Measurements from ENCODE around the gene ORAI3.

The ORAI3 gene

DNA sequence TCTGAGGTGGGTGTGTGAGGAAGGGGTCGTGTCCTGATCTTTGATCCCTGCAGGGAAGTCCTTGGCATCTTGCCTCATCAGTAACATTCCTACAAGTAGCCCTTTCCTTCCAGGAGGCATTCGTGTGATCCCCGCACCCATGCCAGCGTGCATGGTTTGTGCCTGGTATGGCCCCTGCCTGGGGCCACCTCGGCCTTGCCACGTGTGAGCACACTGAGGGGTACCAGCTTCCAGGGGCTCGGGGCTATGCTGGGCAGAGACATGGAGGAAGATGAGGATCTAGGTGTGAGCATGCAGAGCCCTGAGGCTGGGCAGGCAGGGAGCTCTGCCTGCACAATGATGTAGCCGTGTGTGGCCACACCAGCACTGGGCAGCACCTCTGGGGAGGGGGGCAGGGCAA lies 42.2 kb downstream of the ORAI3 start:
- no peak for DNase-seq
- TF ChIP-seq POLR2A (IDR thresholded peaks at IDR 0.05; ENCODE audit: low read length), result no peak
- TF ChIP-seq GATA1 (IDR thresholded peaks at IDR 0.05; ENCODE audit: low read depth, low read length), result no peak

DNA sequence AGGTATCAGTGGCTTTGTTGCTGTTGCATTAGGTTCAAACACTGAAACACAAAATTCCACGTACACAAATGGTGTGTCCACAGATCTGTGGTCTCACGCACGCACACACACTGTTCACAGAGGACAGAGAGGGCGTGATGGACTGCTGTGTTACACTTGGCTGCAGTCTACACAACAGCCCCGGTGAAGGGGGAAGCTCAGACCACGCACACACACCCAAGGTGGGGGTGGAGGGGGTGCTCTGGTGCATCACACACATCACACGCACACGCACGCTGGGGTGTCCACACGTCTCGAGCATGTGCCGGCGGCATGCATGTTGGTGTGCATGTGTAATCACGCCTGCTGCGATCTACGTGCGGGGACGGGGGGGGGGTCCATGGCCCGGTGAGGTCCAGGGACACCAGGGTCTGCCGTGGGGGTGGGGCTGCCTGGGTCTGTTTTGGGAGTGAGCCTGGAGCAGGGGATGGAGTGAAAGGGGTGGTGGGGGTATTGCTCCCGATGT lies 43.5 kb downstream of the ORAI3 start:
- no peak for TF ChIP-seq GATA1 (IDR thresholded peaks at IDR 0.05; ENCODE audit: low read depth, low read length)
- no peak for TF ChIP-seq POLR2A (IDR thresholded peaks at IDR 0.05; ENCODE audit: low read length)
- no peak for DNase-seq

DNA sequence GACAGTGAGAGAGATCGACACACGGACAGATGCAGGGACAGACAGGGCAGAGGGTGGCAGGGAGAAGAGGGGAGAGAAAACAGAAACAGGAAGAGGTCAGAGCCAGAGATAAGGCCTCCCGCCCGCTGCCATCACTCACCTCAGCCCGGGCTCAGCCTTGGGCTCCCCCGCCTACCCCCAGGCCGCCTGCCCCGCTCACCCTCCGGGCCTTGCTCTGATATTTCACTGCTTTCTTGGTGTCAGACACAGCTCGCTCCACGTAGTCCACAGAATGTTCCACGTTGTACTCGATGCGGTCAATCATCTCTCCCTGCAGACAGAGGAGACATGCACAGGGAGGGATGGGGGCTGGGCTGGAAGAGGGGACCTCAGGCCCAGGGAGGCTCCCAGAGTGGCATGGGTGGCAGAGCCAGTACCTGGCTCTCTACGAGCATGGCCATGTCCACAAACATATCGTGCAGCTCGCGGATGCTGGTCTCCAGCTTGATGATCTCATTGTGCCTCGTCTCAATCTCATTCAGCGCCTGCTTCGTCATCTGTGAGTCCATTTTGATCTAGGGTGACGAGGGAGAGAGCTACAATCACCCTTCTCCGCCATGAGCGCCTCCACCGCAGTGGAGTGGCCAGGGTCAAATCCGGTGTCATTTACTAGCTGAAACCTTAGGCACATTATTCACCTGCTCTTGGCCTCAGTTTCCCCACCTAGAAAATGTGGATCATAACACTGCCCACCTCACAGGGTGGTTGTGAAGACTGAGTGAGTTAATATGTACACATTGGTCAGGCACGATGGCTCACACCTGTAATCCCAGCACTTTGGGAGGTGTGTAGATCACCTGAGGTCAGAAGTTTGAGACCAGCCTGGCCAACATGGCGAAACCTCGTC lies 44.3 kb downstream of the ORAI3 start:
- no peak for TF ChIP-seq GATA1 (IDR thresholded peaks at IDR 0.05; ENCODE audit: low read depth, low read length)
- TF ChIP-seq POLR2A (IDR thresholded peaks at IDR 0.05; ENCODE audit: low read length), result no peak

DNA sequence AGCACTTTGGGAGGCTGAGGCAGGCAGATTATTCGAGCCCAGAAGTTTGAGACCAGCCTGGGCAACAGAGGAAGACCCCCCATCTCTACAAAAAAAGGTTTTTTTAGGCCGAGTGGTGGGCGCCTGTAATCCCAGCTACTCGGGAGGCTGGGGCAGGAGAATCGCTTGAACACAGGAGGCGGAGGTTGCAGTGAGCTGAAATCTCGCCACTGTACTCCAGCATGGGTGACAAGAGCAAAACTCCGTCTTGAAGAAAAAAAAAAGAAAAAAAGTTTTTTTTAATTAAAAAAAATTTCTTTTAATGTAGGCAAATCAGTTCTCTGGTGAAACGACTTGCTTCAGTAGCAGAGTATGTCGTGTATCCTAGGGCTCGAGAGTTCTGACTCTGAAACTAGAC lies 47.1 kb downstream of the ORAI3 start:
- no peak for DNase-seq

More for the DNA sequence above, 44.3 kb downstream of the ORAI3 start:
- DNase-seq, result no peak

DNA sequence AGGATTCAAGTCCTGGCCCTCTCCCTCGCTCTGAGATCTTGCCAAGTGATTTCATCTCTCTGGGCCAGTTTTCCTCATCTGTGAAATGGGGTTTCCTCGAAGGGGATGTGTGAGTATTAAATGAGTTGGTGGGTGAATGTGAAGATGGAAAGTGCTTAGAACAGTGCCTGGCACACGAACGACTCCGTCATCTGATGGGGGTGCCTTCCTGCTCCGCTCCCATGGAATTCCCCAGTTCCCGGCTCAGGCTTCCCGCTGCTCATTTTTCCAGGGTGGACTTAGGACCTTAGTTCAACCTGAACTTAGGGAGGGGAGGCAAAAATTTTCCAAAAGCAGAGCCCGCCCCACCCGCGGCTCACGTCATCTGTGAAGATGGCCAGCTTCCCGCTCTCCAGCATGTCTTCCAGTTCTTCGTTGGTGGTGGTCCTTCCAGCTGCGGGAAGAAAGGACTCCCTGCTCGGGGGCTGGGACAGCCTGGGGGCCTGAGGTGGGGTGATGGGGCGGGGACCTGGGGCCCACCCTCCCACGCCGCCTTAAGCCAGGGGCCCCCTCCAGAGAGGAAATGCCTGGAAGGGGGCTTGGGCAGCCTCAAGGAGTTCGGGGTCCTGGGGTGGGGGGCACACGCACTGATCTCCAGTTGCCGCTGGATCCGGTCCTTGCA lies 47.6 kb downstream of the ORAI3 start:
- TF ChIP-seq POLR2A (IDR thresholded peaks at IDR 0.05; ENCODE audit: low read length) (no peak), GATA1 (IDR thresholded peaks at IDR 0.05; ENCODE audit: low read depth, low read length) (no peak)
- DNase-seq, result no peak

More for the DNA sequence above, 47.1 kb downstream of the ORAI3 start:
- TF ChIP-seq GATA1 (IDR thresholded peaks at IDR 0.05; ENCODE audit: low read depth, low read length) (no peak), POLR2A (IDR thresholded peaks at IDR 0.05; ENCODE audit: low read length) (no peak)

DNA sequence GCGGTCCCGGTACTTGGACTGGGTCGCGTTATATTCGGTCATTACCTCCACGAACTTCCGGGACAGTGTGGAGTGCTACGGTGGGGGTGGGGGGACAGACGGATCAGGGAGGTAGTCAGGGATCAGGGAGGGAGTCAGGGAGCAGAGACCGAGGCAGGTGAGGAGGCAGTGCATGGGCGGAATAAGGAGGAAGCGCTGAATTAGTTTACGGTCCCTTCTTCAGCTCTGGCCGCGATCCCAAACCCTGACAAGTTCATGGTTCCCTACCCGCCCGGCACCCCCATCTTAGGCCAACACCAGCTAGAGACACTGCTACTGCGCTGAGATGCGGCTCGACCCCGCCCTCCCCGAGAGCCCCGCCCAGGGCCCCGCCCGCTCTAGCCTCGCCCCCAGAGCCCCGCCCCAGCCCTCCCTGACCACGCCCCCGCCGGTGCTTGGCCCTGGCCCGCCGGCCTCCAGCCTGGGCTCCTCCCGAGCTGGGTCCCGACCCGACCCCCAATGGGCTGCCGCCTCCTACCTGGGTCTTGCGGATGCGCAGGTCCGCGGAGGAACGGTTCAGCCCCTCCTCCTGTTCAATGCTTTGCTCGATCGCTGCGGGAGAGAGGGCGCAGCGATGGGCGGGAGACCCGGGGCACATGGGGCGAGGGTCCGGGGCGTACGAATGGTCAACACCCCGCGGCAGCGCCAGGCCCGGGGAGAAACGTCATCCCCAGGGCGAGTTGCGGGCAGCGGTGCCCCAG lies 48.3 kb downstream of the ORAI3 start:
- DNase-seq, result peak; percentile 82 to 84
- TF ChIP-seq GATA1 (IDR thresholded peaks at IDR 0.05; ENCODE audit: low read depth, low read length) (no peak), POLR2A (IDR thresholded peaks at IDR 0.05; ENCODE audit: low read length) (peak; percentile 80)

DNA sequence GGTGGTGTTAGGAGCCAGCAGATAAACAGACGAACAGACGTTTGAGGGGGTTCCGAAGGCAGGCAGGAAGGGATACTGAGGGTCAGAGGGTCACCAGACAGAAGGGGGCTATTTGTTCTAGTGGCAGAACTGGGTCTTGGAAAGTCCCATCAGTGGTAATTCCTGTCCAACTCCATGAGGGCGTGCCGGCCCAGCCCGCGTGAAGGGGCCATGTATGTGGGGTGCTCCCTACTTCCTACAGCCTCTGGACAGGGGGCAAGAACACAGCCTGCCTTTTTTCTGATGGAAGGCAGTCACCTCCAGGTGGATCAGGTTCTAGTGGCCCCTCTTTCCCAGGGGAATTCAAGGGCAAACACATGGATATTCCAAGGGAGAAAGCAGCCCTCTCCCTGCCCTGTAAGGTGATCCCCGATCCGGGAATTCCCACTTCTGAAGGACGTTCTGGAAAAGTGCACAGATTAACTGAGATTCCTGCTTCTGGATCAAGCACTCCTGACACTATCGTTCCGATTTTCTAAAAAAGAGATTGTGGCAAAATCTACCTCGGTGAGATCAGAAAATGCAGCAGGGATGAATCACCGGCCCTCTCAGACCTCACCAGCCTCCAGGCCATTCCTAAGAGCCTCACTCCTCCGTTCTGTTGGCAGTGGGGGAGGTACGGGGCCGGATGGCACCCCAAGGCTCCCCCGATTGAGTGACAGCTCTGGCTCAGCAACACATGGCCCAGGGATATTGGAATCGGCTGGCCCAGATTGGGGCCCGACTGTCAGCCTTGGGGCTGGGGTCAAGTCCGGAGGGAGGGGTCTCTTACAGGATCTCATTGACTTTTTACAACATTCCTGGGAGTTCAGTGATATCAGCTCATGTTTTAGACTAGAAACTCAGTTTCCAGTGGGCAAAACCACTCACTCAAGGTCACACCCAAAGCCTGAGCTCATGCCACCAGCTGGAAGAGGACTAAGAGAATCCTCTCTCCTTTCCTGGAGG lies 49.1 kb downstream of the ORAI3 start:
- TF ChIP-seq GATA1 (IDR thresholded peaks at IDR 0.05; ENCODE audit: low read depth, low read length) (no peak), POLR2A (IDR thresholded peaks at IDR 0.05; ENCODE audit: low read length) (no peak)
- DNase-seq, result no peak

DNA sequence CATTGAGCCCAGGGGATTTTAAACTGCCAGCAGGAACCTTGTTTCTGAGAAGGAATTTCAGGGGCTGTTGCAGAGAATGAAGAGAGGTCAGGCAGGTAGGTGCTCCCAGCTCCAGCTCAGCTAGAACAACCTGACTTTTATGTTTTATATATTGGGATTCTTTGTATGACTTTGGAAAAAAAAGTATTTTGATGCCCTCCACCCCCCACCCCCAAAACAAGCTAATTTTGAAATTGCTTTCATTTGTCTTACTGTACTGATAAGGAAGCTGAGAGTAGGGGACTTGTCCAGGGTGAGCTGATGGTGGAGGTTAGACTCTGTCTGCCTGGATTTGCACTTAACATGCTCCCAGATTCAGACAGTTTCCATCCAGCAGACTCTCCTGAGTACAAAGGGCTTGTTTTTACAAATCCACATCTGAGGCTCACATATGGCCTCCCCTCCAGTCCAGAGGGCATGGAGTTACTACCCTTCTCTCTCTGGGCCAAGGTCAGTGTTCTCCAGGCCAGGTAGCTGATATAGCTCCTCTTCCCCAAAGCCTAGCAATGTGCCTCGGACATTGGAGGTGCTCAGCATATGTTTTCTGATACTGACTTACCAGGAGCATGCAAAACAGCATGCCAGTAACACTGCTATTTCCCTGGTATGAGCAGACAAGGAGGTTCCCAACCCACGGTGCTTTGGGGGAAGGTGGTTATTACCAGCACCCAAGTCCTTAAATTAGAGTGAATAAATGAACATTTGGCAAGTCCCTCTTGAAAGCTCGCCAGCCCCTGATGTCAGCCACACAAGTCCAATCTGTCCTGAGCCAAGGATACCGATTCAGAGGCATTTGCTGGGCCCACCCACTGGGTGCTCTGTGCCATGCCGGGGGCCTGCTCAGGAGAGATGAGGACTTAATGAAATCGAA lies 50.2 kb downstream of the ORAI3 start:
- no peak for DNase-seq
- TF ChIP-seq GATA1 (IDR thresholded peaks at IDR 0.05; ENCODE audit: low read depth, low read length), result no peak
- no peak for TF ChIP-seq POLR2A (IDR thresholded peaks at IDR 0.05; ENCODE audit: low read length)

DNA sequence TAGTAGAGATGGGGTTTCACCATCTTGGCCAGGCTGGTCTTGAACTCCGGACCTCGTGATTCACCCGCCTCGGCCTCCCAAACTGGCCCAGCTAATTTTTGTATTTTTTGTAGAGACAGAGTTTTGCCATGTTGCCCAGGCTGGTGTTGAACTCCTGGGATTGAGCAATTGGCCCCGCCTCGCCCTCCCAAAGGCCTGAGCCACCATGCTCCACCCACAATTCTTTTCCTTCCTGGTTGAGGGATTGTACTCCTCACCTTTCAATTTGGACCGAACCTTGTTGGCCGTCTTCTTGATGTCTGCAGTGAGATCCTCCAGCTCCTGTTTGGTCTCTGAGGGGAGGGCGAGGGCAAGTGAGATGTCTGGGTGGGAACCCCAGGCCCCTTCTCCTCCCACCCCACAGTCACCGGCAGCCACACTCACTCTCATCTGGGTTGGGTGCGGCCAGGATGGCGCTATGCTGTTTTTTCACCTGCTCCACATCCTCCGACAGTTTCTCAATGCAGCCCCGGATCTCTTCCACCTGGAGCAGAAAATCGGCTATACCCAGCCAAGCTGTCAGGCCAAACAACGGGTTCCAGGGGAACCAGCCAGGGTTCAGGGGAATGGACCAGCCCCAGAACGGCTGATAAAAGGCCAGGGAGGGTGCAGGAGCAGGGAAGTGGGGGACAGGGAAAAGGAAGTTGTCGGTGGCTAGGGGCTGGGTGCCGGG lies 52.0 kb downstream of the ORAI3 start:
- no peak for DNase-seq
- TF ChIP-seq POLR2A (IDR thresholded peaks at IDR 0.05; ENCODE audit: low read length) (no peak), GATA1 (IDR thresholded peaks at IDR 0.05; ENCODE audit: low read depth, low read length) (no peak)

DNA sequence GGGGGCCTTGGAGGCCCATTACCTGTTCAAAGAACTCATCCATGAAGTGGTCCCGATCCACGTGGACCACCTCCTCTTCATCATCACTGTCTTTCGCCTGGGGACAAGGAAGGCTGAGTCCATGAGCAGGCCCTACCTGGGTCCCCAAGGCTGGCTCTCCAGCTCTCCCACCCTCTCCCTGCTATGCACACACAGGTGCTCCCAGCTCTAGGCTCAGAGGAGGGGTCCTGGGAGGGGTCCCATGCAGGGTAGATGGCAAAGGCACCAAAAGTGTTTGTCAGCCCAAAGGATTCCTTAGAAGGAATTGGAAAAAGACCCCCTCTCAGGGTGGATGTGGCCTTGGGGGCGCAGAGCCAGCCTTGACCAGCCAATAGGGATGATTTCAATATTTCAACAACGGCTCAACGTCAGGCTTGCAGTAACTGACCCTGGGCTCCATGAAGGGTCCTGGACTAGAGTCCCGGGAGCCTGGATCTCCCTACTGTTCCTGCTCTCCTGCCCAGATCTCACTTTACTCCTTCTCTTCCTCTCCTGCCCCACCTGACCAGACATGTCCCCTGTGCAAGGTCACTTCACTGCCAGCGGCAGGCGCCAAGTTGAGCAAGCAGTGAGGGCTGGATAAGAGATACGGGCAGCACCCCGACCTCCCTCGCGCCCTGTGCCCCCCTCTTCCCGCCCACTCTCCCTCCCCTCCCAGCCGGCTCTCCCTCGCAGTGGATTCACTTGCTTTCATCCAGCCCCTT lies 52.8 kb downstream of the ORAI3 start:
- TF ChIP-seq GATA1 (IDR thresholded peaks at IDR 0.05; ENCODE audit: low read depth, low read length) (no peak), POLR2A (IDR thresholded peaks at IDR 0.05; ENCODE audit: low read length) (no peak)
- peak in 1 of 2 experiments; percentile 55 for DNase-seq

DNA sequence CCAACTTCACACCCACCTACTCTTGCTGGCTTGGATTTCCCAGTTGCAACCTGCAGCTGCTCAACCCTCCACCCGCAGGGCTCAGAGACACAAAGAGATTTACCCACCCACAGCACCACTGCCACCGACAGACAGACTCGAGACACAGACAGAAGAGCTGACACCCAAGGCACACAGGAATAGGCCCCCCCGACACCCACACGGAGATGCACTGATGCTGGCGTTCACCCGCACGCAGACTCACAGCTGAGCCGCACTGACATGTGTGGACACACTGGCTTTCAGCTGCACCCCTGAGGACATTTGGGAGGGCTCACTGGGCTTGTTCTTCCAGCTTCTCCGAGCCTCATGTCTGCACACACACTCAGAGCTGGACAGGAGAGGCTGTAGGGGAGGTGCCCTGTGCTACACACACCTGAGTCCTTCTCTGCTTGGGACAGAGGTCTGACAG lies 53.4 kb downstream of the ORAI3 start:
- no peak for DNase-seq
- no peak for TF ChIP-seq GATA1 (IDR thresholded peaks at IDR 0.05; ENCODE audit: low read depth, low read length)
- no peak for TF ChIP-seq POLR2A (IDR thresholded peaks at IDR 0.05; ENCODE audit: low read length)
